ENCODE measurements around the gene HSD3B7. TPM values are rescaled to one million over a fixed set of nuclear protein-coding genes. Genes with fewer than 3 reads are reported as not detected.

Gene HSD3B7
- total RNA-seq, 1 experiment from 2014 or later = 5.4 TPM

GRCh38 chr16:30966033-30966619 is 18.9 kb upstream of the HSD3B7 start:
- no peak for ATAC-seq
- H3K36me3 ChIP-seq (ENCODE audit: control insufficient read depth, insufficient read depth, low read length) = peaks cover 24% of the 10 kb centered on the region
- H3K4me3 ChIP-seq (ENCODE audit: low read depth in 2 of 2, low read length in 2 of 2) = no peak overlapping the region
- ChIA-PET CTCF (interaction anchor here (0.6 kb wide), 1 partner anchor 89 kb away, joined by 6 read pairs; no protein-coding TSS in a partner anchor), POLR2A (interaction anchor here (0.6 kb wide), 1 partner anchor 108 kb away, joined by 7 read pairs; the partner anchor contains the start of gene ZNF668)
- TF ChIP-seq REST (IDR thresholded peaks at IDR 0.05; ENCODE audit: insufficient read depth in 1 of 2, low read depth in 2 of 2, low read length in 1 of 2) (no peak), POLR2AphosphoS5 (IDR thresholded peaks at IDR 0.05; ENCODE audit: low read depth, low read length) (no peak), SIN3A (IDR thresholded peaks at IDR 0.05; ENCODE audit: borderline replicate concordance, insufficient read depth, low read depth, low read length) (no peak), TCF7L2 (IDR thresholded peaks at IDR 0.05; ENCODE audit: low read depth, low read length) (no peak), CTCF (IDR thresholded peaks at IDR 0.05) (no peak)
- no TSS peak for BruUV-seq (replicated peaks)
- no peak overlapping the region for H3K27ac ChIP-seq (ENCODE audit: low read length)
- no peak for DNase-seq (ENCODE audit: low read depth, low spot score)
- intact Hi-C loops (cut with micrococcal nuclease; ENCODE audit: unreplicated experiment) = no loop called here
- H3K27me3 ChIP-seq (ENCODE audit: control insufficient read depth, insufficient read depth, low read length) = no peaks in the 10 kb centered on the region
- in situ Hi-C loops (cut with HindIII; ENCODE audit: low pct_unique_long_range_greater_than_20kb, low sequenced_read_pairs) = no loop called here
- H3K4me1 ChIP-seq (ENCODE audit: control insufficient read depth, insufficient read depth, low read length) = no peaks in the 10 kb centered on the region
- H3K9me3 ChIP-seq (ENCODE audit: control insufficient read depth, insufficient read depth, low read depth, low read length) = no peaks in the 10 kb centered on the region

- in situ Hi-C loops (cut with HindIII; ENCODE audit: low pct_unique_long_range_greater_than_20kb, low sequenced_read_pairs) (no loop called here), intact Hi-C loops (cut with micrococcal nuclease; ENCODE audit: unreplicated experiment) (no loop called here)
- Histone ChIP-seq H3K9me3 (ENCODE audit: control insufficient read depth, insufficient read depth, low read depth, low read length) (no peaks in the 10 kb centered on the region), H3K36me3 (ENCODE audit: control insufficient read depth, insufficient read depth, low read length) (peaks cover 22% of the 10 kb centered on the region), H3K4me1 (ENCODE audit: control insufficient read depth, insufficient read depth, low read length) (no peaks in the 10 kb centered on the region), H3K27me3 (ENCODE audit: control insufficient read depth, insufficient read depth, low read length) (no peaks in the 10 kb centered on the region), H3K4me3 (ENCODE audit: low read depth in 2 of 2, low read length in 2 of 2) (no peak overlapping the region), H3K27ac (ENCODE audit: low read length) (no peak overlapping the region)
- BruUV-seq (replicated peaks) = no TSS peak
- ChIA-PET POLR2A (no interaction called here), CTCF (no interaction called here)
- ATAC-seq (no peak), DNase-seq (ENCODE audit: low read depth, low spot score) (no peak)
- no peak for TF ChIP-seq SIN3A (IDR thresholded peaks at IDR 0.05; ENCODE audit: borderline replicate concordance, insufficient read depth, low read depth, low read length)
- no peak for TF ChIP-seq CTCF (IDR thresholded peaks at IDR 0.05)
- no peak for TF ChIP-seq REST (IDR thresholded peaks at IDR 0.05; ENCODE audit: insufficient read depth in 1 of 2, low read depth in 2 of 2, low read length in 1 of 2)
- TF ChIP-seq POLR2AphosphoS5 (IDR thresholded peaks at IDR 0.05; ENCODE audit: low read depth, low read length) = no peak
- TF ChIP-seq TCF7L2 (IDR thresholded peaks at IDR 0.05; ENCODE audit: low read depth, low read length) = no peak
These were observed 17.2 kb upstream of the HSD3B7 start for GRCh38 chr16:30967795-30968194.
